HepG2 (cell line): ENCODE measurements around the gene EHD1. TPM values are rescaled to one million over a fixed set of nuclear protein-coding genes. Genes with fewer than 3 reads are reported as not detected.

Experiments
- ATM ChIP-seq: fragments of 450-650 bp; IDR thresholded peaks from 2 replicates; pipeline ENCODE4 v1.7.1; 2017; ENCODE audit warnings: mild to moderate bottlenecking, borderline replicate concordance
- BCL6 ChIP-seq: IDR thresholded peaks from 2 replicates; pipeline ENCODE4 v1.6.1; 2016; ENCODE audit warnings: missing genetic modification reagents, missing compliant biosample characterization
- BHLHE40 ChIP-seq: IDR thresholded peaks from 2 replicates; pipeline ENCODE4 v1.6.1; 2011; ENCODE audit warnings: low read length, improper control_type of control experiment
- HNRNPLL ChIP-seq: fragments of 200-400 bp; formaldehyde crosslinking; IDR thresholded peaks from 2 replicates; pipeline ENCODE4 v1.6.1; 2017; ENCODE audit warnings: mild to moderate bottlenecking, low read depth, low read length; ENCODE audit not compliant: poor library complexity, severe bottlenecking
- ISX ChIP-seq: sonication (generic); formaldehyde crosslinking; conservative IDR thresholded peaks from 2 replicates; pipeline ENCODE4 v1.5.0; 2020; ENCODE audit warnings: missing genetic modification reagents
- MATR3 ChIP-seq: sonication (generic); formaldehyde crosslinking; IDR thresholded peaks from 2 replicates; pipeline ENCODE4 v1.4.0; 2020; ENCODE audit warnings: missing genetic modification reagents
- PAWR ChIP-seq: sonication (generic); formaldehyde crosslinking; IDR thresholded peaks from 2 replicates; pipeline ENCODE4 v1.4.0; 2020; ENCODE audit warnings: missing genetic modification reagents, mild to moderate bottlenecking, borderline replicate concordance
- RCOR2 ChIP-seq: IDR thresholded peaks from 2 replicates; pipeline ENCODE4 v1.6.1; 2016; ENCODE audit warnings: missing biosample characterization, missing genetic modification reagents
- RFXAP ChIP-seq: sonication (generic); formaldehyde crosslinking; IDR thresholded peaks from 2 replicates; pipeline ENCODE4 v1.4.0; 2020; ENCODE audit warnings: missing genetic modification reagents, borderline replicate concordance
- TBP ChIP-seq: sonication (generic); formaldehyde crosslinking; IDR thresholded peaks from 2 replicates; pipeline ENCODE4 v1.5.0; 2020; ENCODE audit warnings: missing genetic modification reagents
- ZNF550 ChIP-seq: sonication (generic); formaldehyde crosslinking; IDR thresholded peaks from 2 replicates; pipeline ENCODE4 v1.4.0; 2020; ENCODE audit warnings: mild to moderate bottlenecking, missing genetic modification reagents, borderline replicate concordance
- ZSCAN29 ChIP-seq: sonication (generic); formaldehyde crosslinking; conservative IDR thresholded peaks from 2 replicates; pipeline ENCODE4 v1.4.0; 2020; ENCODE audit warnings: mild to moderate bottlenecking, missing genetic modification reagents
- polyA plus RNA-seq, 8 experiments: library from polyadenylated mRNA; depleted of rRNA in 3 of 8; stranded (reverse) in 7 of 8; unstranded in 1 of 8; fragments of >200 nt; fragmentation: Illumina TruSeq in 4 of 8; extraction: Trizol in 4 of 8; gene quantifications; 2 replicates each; pipeline versions ENCODE4 v1.2.1 to v1.2.3, GENCODE V29; 2011 to 2016; ENCODE audit warnings: low read depth in 4 of 8, missing spikeins in 1 of 8, mixed read lengths in 1 of 8; ENCODE audit not compliant: insufficient read depth in 1 of 8
- total RNA-seq, 5 experiments: library from RNA; depleted of rRNA; stranded (reverse); fragments of >200 nt; fragmentation: Illumina TruSeq; extraction: Trizol; gene quantifications; 2 replicates each; pipeline ENCODE4 v1.2.3, GENCODE V29; 2016; ENCODE audit warnings: low read depth in 1 of 5
- TF ChIP-seq, protein P1 (sequence below): sonication (generic); formaldehyde crosslinking; IDR thresholded peaks from 2 replicates; pipeline ENCODE4 v1.4.0; 2020; ENCODE audit warnings: mild to moderate bottlenecking, missing genetic modification reagents
- TF ChIP-seq, protein P2 (sequence below): sonication (generic); formaldehyde crosslinking; IDR thresholded peaks from 2 replicates; pipeline ENCODE4 v1.4.0; 2020; ENCODE audit warnings: missing genetic modification reagents
- TF ChIP-seq, protein P3 (sequence below): sonication (generic); formaldehyde crosslinking; conservative IDR thresholded peaks from 2 replicates; pipeline ENCODE4 v1.8.0; 2022; ENCODE audit warnings: missing genetic modification reagents
- TF ChIP-seq, protein P4 (sequence below): sonication (generic); formaldehyde crosslinking; IDR thresholded peaks from 2 replicates; pipeline ENCODE4 v1.4.0; 2020; ENCODE audit warnings: missing genetic modification reagents

Gene EHD1
- total and polyA plus RNA-seq, 2 of the 13 experiments (the other 11 are each of a cell fraction or from before 2014, with no cell fraction given) = 23.6 to 26.6 TPM

DNA sequence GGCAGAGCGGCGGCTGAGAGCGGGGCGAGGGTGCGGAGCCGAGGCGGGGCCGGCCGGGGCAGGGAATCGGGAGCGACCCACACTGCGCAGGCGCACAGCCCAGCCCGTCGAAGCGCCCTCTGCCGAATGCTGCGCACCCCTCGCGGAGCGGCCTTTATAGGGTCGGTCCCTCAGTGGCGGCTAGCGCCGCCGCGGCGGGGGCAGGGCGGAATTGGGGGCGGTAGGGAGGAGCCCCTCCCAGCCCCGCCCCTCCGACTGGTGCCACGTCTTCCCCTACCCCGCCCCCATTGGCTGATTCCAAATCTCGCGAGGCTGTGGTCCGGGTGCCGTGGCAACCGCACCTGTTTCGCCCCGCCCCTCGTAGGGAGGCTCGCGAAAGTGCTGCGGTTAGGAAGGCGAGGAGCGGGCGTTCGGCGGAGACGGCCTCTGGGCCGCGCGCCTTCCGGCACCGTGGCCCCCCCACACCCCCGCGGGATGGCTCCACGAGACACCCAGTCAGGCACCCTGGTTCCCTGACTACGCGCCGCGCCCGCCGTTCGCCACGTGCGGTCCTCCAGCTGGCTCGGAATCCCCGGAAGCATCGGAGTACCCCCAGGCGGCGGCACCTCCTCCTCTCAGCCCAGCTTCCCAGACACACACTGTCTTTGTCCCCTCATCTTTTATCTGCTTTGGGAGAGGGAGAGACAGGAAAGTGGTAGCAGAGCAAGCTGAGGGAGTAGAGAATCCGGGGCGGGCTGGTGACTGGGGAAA lies at the start of gene EHD1 (continued):
- TF ChIP-seq, protein P1, sequence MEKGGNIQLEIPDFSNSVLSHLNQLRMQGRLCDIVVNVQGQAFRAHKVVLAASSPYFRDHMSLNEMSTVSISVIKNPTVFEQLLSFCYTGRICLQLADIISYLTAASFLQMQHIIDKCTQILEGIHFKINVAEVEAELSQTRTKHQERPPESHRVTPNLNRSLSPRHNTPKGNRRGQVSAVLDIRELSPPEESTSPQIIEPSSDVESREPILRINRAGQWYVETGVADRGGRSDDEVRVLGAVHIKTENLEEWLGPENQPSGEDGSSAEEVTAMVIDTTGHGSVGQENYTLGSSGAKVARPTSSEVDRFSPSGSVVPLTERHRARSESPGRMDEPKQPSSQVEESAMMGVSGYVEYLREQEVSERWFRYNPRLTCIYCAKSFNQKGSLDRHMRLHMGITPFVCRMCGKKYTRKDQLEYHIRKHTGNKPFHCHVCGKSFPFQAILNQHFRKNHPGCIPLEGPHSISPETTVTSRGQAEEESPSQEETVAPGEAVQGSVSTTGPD = 0 out of 2 replicates have a peak, but pooled peaks have one; percentile 32
- TF ChIP-seq BHLHE40 (no peak; the same call in 1 of the 2 replicates), BCL6 (CRISPR knock-in tag) (peak; percentile 38), MATR3 (CRISPR knock-in tag) (no peak), HNRNPLL (peak; percentile 78), PAWR (CRISPR knock-in tag) (no peak; the same call in 1 of the 2 replicates), RFXAP (CRISPR knock-in tag) (peak; percentile 87; the same call in 1 of the 2 replicates), ZNF550 (CRISPR knock-in tag) (no peak), ATM (no peak), RCOR2 (CRISPR knock-in tag) (no peak), ZSCAN29 (CRISPR knock-in tag) (peak; percentile 22; the same call in 1 of the 2 replicates), ISX (CRISPR knock-in tag) (no peak), TBP (no peak)
- TF ChIP-seq, protein P2, sequence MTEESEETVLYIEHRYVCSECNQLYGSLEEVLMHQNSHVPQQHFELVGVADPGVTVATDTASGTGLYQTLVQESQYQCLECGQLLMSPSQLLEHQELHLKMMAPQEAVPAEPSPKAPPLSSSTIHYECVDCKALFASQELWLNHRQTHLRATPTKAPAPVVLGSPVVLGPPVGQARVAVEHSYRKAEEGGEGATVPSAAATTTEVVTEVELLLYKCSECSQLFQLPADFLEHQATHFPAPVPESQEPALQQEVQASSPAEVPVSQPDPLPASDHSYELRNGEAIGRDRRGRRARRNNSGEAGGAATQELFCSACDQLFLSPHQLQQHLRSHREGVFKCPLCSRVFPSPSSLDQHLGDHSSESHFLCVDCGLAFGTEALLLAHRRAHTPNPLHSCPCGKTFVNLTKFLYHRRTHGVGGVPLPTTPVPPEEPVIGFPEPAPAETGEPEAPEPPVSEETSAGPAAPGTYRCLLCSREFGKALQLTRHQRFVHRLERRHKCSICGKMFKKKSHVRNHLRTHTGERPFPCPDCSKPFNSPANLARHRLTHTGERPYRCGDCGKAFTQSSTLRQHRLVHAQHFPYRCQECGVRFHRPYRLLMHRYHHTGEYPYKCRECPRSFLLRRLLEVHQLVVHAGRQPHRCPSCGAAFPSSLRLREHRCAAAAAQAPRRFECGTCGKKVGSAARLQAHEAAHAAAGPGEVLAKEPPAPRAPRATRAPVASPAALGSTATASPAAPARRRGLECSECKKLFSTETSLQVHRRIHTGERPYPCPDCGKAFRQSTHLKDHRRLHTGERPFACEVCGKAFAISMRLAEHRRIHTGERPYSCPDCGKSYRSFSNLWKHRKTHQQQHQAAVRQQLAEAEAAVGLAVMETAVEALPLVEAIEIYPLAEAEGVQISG (CRISPR knock-in tag) = peak; percentile 66
- TF ChIP-seq, protein P3, sequence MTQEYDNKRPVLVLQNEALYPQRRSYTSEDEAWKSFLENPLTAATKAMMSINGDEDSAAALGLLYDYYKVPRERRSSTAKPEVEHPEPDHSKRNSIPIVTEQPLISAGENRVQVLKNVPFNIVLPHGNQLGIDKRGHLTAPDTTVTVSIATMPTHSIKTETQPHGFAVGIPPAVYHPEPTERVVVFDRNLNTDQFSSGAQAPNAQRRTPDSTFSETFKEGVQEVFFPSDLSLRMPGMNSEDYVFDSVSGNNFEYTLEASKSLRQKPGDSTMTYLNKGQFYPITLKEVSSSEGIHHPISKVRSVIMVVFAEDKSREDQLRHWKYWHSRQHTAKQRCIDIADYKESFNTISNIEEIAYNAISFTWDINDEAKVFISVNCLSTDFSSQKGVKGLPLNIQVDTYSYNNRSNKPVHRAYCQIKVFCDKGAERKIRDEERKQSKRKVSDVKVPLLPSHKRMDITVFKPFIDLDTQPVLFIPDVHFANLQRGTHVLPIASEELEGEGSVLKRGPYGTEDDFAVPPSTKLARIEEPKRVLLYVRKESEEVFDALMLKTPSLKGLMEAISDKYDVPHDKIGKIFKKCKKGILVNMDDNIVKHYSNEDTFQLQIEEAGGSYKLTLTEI = no peak
- TF ChIP-seq, protein P4, sequence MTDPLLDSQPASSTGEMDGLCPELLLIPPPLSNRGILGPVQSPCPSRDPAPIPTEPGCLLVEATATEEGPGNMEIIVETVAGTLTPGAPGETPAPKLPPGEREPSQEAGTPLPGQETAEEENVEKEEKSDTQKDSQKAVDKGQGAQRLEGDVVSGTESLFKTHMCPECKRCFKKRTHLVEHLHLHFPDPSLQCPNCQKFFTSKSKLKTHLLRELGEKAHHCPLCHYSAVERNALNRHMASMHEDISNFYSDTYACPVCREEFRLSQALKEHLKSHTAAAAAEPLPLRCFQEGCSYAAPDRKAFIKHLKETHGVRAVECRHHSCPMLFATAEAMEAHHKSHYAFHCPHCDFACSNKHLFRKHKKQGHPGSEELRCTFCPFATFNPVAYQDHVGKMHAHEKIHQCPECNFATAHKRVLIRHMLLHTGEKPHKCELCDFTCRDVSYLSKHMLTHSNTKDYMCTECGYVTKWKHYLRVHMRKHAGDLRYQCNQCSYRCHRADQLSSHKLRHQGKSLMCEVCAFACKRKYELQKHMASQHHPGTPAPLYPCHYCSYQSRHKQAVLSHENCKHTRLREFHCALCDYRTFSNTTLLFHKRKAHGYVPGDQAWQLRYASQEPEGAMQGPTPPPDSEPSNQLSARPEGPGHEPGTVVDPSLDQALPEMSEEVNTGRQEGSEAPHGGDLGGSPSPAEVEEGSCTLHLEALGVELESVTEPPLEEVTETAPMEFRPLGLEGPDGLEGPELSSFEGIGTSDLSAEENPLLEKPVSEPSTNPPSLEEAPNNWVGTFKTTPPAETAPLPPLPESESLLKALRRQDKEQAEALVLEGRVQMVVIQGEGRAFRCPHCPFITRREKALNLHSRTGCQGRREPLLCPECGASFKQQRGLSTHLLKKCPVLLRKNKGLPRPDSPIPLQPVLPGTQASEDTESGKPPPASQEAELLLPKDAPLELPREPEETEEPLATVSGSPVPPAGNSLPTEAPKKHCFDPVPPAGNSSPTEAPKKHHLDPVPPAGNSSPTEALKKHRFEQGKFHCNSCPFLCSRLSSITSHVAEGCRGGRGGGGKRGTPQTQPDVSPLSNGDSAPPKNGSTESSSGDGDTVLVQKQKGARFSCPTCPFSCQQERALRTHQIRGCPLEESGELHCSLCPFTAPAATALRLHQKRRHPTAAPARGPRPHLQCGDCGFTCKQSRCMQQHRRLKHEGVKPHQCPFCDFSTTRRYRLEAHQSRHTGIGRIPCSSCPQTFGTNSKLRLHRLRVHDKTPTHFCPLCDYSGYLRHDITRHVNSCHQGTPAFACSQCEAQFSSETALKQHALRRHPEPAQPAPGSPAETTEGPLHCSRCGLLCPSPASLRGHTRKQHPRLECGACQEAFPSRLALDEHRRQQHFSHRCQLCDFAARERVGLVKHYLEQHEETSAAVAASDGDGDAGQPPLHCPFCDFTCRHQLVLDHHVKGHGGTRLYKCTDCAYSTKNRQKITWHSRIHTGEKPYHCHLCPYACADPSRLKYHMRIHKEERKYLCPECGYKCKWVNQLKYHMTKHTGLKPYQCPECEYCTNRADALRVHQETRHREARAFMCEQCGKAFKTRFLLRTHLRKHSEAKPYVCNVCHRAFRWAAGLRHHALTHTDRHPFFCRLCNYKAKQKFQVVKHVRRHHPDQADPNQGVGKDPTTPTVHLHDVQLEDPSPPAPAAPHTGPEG = no peak; the same call in 1 of the 2 replicates
